ENCODE results near the gene TERT. TPM values are rescaled to one million over a fixed set of nuclear protein-coding genes. Genes with fewer than 3 reads are reported as not detected.

TERT gene
- polyA plus RNA-seq, 2 of the 4 experiments (the other 2 are of a cell fraction), result 1.1 to 4.0 TPM

DNA sequence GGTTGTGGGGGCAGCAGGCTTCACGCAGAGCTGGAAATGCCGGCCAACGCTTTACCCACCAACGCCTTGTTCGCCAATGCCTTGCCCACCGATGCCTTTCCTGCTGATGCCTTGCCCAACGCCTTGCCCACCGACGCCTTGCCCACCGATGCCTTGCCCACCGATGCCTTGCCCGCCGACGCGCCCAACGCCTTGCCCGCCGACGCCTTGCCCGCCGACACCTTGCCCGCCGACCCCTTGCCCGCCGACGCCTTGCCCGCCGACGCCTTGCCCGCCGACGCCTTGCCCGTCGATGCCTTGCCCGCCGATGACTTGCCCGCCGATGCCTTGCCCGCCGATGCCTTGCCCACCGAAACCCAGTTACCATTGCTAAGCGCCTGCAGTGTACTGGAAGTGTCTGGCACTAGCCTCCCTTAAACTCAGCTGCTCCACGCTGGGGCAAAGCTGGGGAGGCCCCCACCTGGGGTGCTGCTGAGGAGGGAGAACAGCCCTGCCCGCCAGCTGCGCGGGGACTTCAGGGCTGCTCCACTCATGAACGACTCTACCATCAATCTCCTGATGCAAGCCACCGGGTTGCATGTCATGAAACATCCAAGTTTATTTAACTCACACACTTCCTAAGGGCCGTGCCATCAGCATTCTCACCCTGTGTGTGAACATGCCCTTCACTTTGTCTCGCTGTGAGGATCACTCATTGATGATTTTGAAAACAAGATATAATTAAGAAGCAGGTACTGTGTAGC is 67.9 kb downstream of the TERT start:
- Histone ChIP-seq H3K9me3 (no peaks in the 10 kb centered on the region), H3K4me1 (no peaks in the 10 kb centered on the region), H3K27ac (no peak overlapping the region), H3K4me2 (no peak overlapping the region), H3K4me3 (no peak overlapping the region)
- ATAC-seq (no peak), DNase-seq (ENCODE audit: low read depth in 1 of 2, low spot score in 1 of 2) (no peak), FAIRE-seq (no peak)
- ChIA-PET POLR2A (no interaction called here), CTCF (interaction anchor here (1.0 kb wide), 1 partner anchor 87 kb away, joined by 3 read pairs; no protein-coding TSS in a partner anchor)
- TF ChIP-seq RNF2 (IDR thresholded peaks at IDR 0.05; ENCODE audit: borderline replicate concordance, low read depth), result no peak
- TF ChIP-seq MAFK (IDR thresholded peaks at IDR 0.05; ENCODE audit: partially characterized antibody), result no peak
- TF ChIP-seq, protein P1, sequence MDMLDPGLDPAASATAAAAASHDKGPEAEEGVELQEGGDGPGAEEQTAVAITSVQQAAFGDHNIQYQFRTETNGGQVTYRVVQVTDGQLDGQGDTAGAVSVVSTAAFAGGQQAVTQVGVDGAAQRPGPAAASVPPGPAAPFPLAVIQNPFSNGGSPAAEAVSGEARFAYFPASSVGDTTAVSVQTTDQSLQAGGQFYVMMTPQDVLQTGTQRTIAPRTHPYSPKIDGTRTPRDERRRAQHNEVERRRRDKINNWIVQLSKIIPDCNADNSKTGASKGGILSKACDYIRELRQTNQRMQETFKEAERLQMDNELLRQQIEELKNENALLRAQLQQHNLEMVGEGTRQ (IDR thresholded peaks at IDR 0.05), result no peak
- TF ChIP-seq, protein P2, sequence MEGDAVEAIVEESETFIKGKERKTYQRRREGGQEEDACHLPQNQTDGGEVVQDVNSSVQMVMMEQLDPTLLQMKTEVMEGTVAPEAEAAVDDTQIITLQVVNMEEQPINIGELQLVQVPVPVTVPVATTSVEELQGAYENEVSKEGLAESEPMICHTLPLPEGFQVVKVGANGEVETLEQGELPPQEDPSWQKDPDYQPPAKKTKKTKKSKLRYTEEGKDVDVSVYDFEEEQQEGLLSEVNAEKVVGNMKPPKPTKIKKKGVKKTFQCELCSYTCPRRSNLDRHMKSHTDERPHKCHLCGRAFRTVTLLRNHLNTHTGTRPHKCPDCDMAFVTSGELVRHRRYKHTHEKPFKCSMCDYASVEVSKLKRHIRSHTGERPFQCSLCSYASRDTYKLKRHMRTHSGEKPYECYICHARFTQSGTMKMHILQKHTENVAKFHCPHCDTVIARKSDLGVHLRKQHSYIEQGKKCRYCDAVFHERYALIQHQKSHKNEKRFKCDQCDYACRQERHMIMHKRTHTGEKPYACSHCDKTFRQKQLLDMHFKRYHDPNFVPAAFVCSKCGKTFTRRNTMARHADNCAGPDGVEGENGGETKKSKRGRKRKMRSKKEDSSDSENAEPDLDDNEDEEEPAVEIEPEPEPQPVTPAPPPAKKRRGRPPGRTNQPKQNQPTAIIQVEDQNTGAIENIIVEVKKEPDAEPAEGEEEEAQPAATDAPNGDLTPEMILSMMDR (IDR thresholded peaks at IDR 0.05), result no peak
- no peak for TF ChIP-seq SMC3 (IDR thresholded peaks at IDR 0.05)
- TF ChIP-seq, protein P3, sequence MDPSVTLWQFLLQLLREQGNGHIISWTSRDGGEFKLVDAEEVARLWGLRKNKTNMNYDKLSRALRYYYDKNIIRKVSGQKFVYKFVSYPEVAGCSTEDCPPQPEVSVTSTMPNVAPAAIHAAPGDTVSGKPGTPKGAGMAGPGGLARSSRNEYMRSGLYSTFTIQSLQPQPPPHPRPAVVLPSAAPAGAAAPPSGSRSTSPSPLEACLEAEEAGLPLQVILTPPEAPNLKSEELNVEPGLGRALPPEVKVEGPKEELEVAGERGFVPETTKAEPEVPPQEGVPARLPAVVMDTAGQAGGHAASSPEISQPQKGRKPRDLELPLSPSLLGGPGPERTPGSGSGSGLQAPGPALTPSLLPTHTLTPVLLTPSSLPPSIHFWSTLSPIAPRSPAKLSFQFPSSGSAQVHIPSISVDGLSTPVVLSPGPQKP (IDR thresholded peaks at IDR 0.05; ENCODE audit: low read depth, low read length), result no peak
- TF ChIP-seq, protein P4, sequence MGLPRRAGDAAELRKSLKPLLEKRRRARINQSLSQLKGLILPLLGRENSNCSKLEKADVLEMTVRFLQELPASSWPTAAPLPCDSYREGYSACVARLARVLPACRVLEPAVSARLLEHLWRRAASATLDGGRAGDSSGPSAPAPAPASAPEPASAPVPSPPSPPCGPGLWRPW (IDR thresholded peaks at IDR 0.05), result no peak
- no peak for TF ChIP-seq PHF8 (IDR thresholded peaks at IDR 0.05; ENCODE audit: borderline replicate concordance, low read depth)
- TF ChIP-seq NFE2L2 (conservative IDR thresholded peaks at IDR 0.05; ENCODE audit: low read length), result no peak
- TF ChIP-seq JUNB (IDR thresholded peaks at IDR 0.05), result no peak
- no peak for TF ChIP-seq HDAC2 (IDR thresholded peaks at IDR 0.05)
- TF ChIP-seq HOXA7 (CRISPR knock-in tag; IDR thresholded peaks at IDR 0.05), result no peak
- no peak for TF ChIP-seq NR3C1 (IDR thresholded peaks at IDR 0.05)
- TF ChIP-seq MAZ (IDR thresholded peaks at IDR 0.05; ENCODE audit: borderline replicate concordance, low read depth, low read length), result no peak
- no peak for TF ChIP-seq CBX2 (IDR thresholded peaks at IDR 0.05; ENCODE audit: borderline replicate concordance, low read depth)
- no peak for TF ChIP-seq KDM5A (IDR thresholded peaks at IDR 0.05)
- TF ChIP-seq TFCP2L1 (CRISPR knock-in tag; IDR thresholded peaks at IDR 0.05), result no peak
- WGBS (ENCODE audit: missing lambda C conversion rate), result 72% methylated on average over 33 of the region's 50 CpGs

DNA sequence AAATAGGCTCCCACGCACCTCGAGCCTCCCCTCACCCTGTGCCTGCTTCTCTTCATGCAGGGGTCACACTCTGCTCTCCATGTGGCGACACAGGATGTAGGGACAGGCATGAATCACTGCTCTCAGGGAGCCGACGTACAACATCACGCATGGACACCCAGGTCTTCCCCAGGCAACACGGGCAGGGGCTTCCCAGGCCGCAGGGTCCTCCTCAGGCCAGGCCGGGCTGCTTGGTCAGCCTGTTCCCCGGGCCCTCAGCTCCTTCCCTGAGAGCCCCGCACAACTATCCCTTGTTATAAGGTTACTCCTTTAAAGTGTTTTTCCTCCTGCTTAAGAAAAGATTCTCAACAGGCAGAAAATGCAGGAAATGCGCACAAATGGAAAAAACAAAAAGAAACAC is 68.6 kb downstream of the TERT start:
- no peak overlapping the region for H3K4me2 ChIP-seq
- no peak for ATAC-seq
- DNase-seq (ENCODE audit: low read depth in 1 of 2, low spot score in 1 of 2), result no peak
- TF ChIP-seq NPAS2 (CRISPR knock-in tag; IDR thresholded peaks at IDR 0.05; ENCODE audit: borderline replicate concordance), result no peak
- TF ChIP-seq, protein P5, sequence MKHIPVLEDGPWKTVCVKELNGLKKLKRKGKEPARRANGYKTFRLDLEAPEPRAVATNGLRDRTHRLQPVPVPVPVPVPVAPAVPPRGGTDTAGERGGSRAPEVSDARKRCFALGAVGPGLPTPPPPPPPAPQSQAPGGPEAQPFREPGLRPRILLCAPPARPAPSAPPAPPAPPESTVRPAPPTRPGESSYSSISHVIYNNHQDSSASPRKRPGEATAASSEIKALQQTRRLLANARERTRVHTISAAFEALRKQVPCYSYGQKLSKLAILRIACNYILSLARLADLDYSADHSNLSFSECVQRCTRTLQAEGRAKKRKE (CRISPR knock-in tag; IDR thresholded peaks at IDR 0.05; ENCODE audit: low read depth), result no peak
- no peak overlapping the region for H3K27ac ChIP-seq
- CTCF ChIA-PET, result no interaction called here
- POLR2A ChIA-PET, result no interaction called here
- FAIRE-seq, result no peak
- H3K9me3 ChIP-seq, result no peaks in the 10 kb centered on the region
- 52% methylated on average over 12 of the region's 12 CpGs for WGBS (ENCODE audit: missing lambda C conversion rate)
- H3K4me1 ChIP-seq, result no peaks in the 10 kb centered on the region
- no peak overlapping the region for H3K4me3 ChIP-seq
